ENCODE data around the gene STK11IP. TPM values are rescaled to one million over a fixed set of nuclear protein-coding genes. Genes with fewer than 3 reads are reported as not detected.
A peak's percentile ranks its signal among the peaks of the same experiment; 100 is the strongest.

Gene STK11IP
- total and polyA plus RNA-seq, 3 donors from 2014 or later: 81.9 to 134 (median 130) TPM

DNA sequence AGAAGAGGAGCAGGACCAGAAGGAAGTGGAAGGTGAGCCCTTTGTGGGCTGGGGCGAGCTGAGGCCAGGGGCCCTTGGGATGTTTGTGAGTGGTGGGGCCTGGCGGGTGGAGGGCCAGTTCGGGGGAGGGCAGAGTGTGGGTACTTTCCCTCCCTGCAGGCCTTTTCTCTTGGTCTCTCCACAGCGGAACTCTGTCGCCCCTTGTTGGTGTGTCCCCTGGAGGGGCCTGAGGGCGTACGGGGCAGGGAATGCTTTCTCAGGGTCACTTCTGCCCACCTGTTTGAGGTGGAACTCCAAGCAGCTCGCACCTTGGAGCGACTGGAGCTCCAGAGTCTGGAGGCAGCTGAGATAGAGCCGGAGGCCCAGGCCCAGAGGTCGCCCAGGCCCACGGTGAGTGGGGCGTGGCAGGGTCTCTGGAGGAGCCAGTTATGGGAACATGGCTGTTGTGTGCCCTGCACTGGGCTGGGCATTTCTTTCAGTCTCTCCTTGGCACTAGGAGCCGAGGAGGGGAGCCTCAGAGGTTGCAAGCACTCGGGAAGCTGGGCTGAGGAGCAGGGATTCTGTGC is 10.8 kb downstream of the STK11IP start:
- 49 to 63% methylated on average over 4 to 15 of the region's 15 CpGs for WGBS, 2 donors
- intact Hi-C loops (cut with DNase I; ENCODE audit: low total_unique reads): no loop called here
- H3K9me3 ChIP-seq: no peaks in the 10 kb centered on the region
- H3K4me1 ChIP-seq: peaks cover 79% of the 10 kb centered on the region
- H3K36me3 ChIP-seq (ENCODE audit: low read depth, missing control alignments): no peaks in the 10 kb centered on the region
- no peak overlapping the region for H3K4me3 ChIP-seq
- H3K27ac ChIP-seq: peak overlapping the region; percentile 84 to 90
- DNase-seq: no peak
- H3K27me3 ChIP-seq: no peaks in the 10 kb centered on the region
- TF ChIP-seq, protein P1, sequence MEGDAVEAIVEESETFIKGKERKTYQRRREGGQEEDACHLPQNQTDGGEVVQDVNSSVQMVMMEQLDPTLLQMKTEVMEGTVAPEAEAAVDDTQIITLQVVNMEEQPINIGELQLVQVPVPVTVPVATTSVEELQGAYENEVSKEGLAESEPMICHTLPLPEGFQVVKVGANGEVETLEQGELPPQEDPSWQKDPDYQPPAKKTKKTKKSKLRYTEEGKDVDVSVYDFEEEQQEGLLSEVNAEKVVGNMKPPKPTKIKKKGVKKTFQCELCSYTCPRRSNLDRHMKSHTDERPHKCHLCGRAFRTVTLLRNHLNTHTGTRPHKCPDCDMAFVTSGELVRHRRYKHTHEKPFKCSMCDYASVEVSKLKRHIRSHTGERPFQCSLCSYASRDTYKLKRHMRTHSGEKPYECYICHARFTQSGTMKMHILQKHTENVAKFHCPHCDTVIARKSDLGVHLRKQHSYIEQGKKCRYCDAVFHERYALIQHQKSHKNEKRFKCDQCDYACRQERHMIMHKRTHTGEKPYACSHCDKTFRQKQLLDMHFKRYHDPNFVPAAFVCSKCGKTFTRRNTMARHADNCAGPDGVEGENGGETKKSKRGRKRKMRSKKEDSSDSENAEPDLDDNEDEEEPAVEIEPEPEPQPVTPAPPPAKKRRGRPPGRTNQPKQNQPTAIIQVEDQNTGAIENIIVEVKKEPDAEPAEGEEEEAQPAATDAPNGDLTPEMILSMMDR (IDR thresholded peaks at IDR 0.05): no peak
- TF ChIP-seq POLR2A (IDR thresholded peaks at IDR 0.05): no peak

DNA sequence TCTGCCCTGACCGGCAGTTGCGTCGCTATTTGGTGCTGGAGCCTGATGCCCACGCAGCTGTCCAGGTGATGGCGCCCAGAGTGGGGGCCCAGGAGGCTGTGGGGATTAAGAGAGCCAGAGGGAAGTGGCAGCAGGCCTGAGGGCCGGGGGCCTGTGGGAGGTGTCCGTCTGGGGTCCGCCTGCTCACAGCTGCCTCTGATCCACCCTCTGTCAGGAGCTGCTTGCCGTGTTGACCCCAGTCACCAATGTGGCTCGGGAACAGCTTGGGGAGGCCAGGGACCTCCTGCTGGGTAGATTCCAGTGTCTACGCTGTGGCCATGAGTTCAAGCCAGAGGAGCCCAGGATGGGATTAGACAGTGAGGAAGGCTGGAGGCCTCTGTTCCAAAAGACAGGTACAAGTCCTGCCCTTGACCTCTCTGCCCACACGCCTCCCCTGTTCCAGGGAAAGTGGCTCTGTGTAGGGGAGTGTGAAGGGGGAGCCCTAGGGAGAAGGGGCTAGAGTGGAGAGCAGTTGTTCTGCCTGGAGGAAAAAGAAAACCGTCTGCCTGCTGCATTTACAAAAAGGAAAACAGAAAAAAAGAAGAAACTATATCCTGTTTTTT is 11.6 kb downstream of the STK11IP start:
- peak overlapping the region; percentile 84 to 90 for H3K27ac ChIP-seq
- no peak for DNase-seq
- WGBS, 2 donors: 38 to 47% methylated on average over 8 to 13 of the region's 13 CpGs
- H3K27me3 ChIP-seq: no peaks in the 10 kb centered on the region
- no peak overlapping the region for H3K4me3 ChIP-seq
- intact Hi-C loops (cut with DNase I; ENCODE audit: low total_unique reads): no loop called here
- H3K4me1 ChIP-seq: peaks cover 76% of the 10 kb centered on the region
- no peaks in the 10 kb centered on the region for H3K36me3 ChIP-seq (ENCODE audit: low read depth, missing control alignments)
- no peaks in the 10 kb centered on the region for H3K9me3 ChIP-seq
- TF ChIP-seq POLR2A (IDR thresholded peaks at IDR 0.05): no peak
- TF ChIP-seq, protein P1 (IDR thresholded peaks at IDR 0.05): no peak

DNA sequence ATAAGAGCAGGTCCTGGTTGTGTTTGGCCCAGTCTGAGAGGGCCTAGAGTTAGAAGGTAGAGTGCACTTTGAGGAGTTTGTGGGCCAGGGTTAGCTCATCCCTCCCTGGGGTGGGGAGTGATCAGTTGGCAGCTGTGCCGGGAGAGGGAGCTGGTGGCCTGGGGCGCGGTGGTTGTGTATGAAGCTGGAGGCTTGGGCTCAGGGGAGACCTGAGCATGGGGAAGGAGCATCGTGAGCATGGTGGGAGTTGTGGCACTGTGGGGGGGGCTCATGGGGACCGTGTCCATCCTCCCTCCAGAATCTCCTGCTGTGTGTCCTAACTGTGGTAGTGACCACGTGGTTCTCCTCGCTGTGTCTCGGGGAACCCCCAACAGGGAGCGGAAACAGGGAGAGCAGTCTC is 13.6 kb downstream of the STK11IP start:
- Histone ChIP-seq H3K9me3 (no peaks in the 10 kb centered on the region), H3K27me3 (no peaks in the 10 kb centered on the region), H3K27ac (peak overlapping the region; percentile 84 to 90), H3K4me1 (peaks cover 60% of the 10 kb centered on the region), H3K4me3 (no peak overlapping the region), H3K36me3 (ENCODE audit: low read depth, missing control alignments) (no peaks in the 10 kb centered on the region)
- intact Hi-C loops (cut with DNase I; ENCODE audit: low total_unique reads): no loop called here
- no peak for TF ChIP-seq POLR2A (IDR thresholded peaks at IDR 0.05)
- TF ChIP-seq, protein P1 (IDR thresholded peaks at IDR 0.05): no peak
- 83 to 88% methylated on average over 7 to 9 of the region's 9 CpGs for WGBS, 2 donors
- no peak for DNase-seq

DNA sequence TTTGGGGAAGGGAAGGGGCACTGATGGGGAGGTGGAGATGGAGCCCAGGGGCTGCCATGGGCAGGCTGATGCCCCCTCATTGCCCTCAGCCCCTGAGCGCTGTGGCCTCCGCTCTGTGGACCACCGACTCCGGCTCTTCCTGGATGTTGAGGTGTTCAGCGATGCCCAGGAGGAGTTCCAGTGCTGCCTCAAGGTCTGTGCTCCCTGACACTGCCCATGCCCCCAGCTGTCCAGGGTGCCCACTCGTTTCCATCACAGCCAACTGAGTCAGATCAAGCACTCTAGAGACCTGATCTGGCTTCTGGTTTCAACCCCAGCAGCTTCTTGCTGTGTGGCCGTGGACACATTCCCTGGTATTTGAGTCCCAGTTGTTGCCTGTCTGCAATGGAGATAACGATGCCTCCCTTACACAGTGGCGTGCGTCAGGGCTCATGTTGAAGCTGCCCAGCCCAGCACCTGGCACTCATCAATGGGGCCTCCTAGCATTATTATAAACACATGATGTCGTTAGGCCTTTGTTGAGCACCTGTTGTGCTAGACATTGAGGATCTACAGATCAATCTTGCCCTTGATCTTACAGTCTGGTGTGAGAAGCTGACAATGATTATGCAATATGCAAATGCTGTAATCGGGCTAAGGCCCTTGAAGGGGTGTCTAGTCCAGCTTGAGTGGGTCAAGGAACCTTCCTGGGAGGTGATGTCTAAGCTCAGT is 14.4 kb downstream of the STK11IP start:
- Histone ChIP-seq H3K4me1 (peaks cover 55% of the 10 kb centered on the region), H3K9me3 (no peaks in the 10 kb centered on the region), H3K4me3 (no peak overlapping the region), H3K27me3 (no peaks in the 10 kb centered on the region), H3K36me3 (ENCODE audit: low read depth, missing control alignments) (no peaks in the 10 kb centered on the region), H3K27ac (peak overlapping the region; percentile 84 to 90)
- WGBS, 2 donors: 72 to 80% methylated on average over 11 to 12 of the region's 12 CpGs
- no peak for DNase-seq
- TF ChIP-seq, protein P1 (IDR thresholded peaks at IDR 0.05): no peak
- TF ChIP-seq POLR2A (IDR thresholded peaks at IDR 0.05): no peak
- intact Hi-C loops (cut with DNase I; ENCODE audit: low total_unique reads): no loop called here
